Stimulated activated CD4-positive, alpha-beta T cell treated with anti-CD3 and anti-CD28 coated beads, Interleukin-4, amount 100 ng/mL, for 24 hours (primary cell): Measurements from ENCODE around the gene TDRKH.
"Not testable (repeated sequence)": the region's sequence is repeated elsewhere in the genome, so short reads cannot be mapped to it uniquely, and the experiment has no call there.

Experiments
- DNase-seq: peaks from one replicate; pipeline ENCODE4 v3.0.0-alpha.2; 2020

The TDRKH gene

GRCh38 chr1:151759241-151759640 is 31.1 kb downstream of the TDRKH start:
- no peak for DNase-seq

- no peak for DNase-seq
Observed at GRCh38 chr1:151756291-151756690, 34.0 kb downstream of the TDRKH start.

- no peak for DNase-seq
Observed at GRCh38 chr1:151741516-151741915, 48.8 kb downstream of the TDRKH start.

GRCh38 chr1:151739590-151740355 is 50.5 kb downstream of the TDRKH start:
- DNase-seq: no peak

DNA sequence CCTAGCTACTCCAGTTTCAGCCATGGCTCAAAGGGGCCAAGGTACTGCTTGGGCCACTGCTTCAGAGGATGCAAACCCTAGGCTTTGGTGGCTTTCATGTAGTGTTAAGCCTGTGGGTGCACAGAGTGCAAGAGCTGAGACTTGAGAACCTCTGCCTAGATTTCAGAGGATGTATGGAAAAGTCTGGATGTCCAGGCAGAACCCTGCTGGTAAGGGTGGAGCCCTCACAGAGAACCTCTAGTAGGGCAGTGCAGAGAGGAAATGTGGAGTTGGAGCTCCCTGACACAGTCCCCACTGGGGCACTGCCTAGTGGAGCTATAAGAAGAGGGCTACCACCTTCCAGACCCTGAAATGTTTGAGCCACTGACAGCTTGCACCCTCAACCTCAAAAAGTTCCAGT is 52.8 kb downstream of the TDRKH start:
- DNase-seq: no peak

DNA sequence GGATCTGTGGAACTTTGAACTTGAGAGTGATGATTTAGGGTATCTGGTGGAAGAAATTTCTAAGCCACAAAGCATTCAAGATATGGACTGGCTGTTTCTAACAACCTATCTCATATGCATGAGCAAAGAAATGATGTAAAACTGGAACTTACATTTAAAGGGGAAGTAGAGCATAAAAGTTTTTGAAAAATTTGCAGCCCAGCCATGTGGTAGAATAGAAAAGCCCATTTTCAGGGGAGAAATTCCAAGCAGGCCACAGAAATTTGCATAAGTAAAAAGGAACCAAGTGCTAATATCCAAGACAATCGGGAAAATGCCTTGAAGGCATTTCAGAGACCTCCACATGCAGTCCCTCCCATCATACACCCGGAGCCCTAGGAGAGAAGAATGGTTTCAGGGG is 53.3 kb downstream of the TDRKH start:
- DNase-seq: no peak

DNA sequence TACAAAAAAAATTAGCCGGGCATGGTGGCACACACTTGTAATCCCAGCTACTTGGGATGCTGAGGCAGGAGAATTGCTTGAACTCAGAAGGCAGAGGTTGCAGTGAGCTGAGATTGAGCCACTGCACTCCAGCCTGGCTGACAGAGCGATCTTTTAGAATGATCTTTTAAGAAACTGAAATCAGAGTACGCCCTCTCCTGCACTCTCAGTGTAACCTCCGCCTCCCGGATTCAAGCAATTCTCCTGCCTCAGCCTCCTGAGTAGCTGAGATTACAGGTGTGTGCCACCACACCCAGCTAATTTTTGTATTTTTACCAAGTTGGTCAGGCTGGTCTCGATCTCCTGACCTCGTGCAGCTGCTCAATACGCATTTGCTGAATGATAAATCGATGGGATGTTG is 56.3 kb downstream of the TDRKH start:
- DNase-seq: not testable (repeated sequence)

GRCh38 chr1:151733126-151733525 is 57.2 kb downstream of the TDRKH start:
- DNase-seq: no peak

DNA sequence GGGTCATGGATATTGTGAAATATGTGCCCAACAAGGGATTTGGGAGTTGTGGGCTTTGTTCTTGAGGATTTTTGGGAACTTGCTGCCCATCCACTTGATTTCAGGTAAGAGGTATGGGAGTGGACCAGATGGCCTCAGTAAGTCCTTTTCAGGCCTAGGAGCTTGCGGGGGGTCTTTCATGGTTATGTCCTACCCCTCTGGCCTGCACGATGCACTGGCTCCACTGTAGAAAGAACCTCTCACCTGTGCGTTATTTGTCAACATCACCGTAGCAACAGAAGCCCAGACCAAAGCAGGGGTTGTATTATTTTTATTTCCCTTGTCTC is 60.4 kb downstream of the TDRKH start:
- DNase-seq: no peak

- no peak for DNase-seq
Observed at GRCh38 chr1:151729157-151729965, 60.9 kb downstream of the TDRKH start.

DNA sequence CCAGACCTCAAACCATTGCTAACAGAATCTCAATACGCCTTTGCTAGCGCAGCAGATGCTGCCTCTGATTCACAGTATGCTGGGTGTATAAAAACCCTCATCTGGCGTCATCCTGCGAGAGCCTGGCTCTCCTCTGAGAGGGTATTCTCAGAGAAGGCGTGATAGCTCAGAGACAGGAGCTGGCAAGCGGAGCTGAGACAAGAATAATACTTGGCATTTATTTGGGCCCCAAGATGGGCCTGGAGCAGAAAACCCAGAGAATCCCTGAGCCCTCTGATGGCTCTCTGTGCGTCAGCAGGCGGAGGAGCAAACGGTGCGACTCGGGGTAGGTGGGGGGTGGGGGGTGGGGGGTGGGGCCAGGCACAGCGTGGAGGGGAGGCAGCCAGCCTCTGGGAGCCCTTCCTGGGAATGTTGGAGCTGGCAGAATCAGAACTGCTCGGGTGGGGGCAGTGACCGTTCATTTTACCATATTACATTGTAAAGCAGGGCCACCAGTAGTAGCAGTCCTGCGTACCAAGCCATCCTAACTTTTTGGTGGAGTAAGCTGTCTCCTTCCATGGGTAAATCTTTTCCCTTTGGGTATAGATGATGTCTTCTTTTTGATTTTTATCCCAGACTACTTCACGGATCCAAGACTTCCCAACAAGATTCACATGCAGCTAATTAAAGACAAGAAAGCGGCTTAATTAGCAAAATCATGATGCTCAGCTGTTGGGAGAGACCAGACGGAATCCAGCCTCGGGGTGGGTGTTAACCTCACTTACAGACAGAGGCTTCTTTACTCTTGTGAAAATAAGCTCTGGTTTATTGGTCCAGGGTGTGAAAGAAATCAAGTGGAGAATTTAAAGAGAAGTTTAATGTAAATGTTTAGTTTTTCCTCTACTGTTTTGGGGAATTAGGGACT is 61.9 kb downstream of the TDRKH start:
- DNase-seq: no peak

- DNase-seq: no peak
Observed at GRCh38 chr1:151723726-151724370, 66.5 kb downstream of the TDRKH start.
